Activated T-cell treated with anti-CD3 and anti-CD28 coated beads, Interleukin-2, amount 50 U/mL, for 1 hour (primary cell): Measurements from ENCODE around the gene ADCY3.

Experiments used
- DNase-seq: peaks from one replicate; pipeline ENCODE4 v3.0.0-alpha.2; 2020

ADCY3 gene

DNA sequence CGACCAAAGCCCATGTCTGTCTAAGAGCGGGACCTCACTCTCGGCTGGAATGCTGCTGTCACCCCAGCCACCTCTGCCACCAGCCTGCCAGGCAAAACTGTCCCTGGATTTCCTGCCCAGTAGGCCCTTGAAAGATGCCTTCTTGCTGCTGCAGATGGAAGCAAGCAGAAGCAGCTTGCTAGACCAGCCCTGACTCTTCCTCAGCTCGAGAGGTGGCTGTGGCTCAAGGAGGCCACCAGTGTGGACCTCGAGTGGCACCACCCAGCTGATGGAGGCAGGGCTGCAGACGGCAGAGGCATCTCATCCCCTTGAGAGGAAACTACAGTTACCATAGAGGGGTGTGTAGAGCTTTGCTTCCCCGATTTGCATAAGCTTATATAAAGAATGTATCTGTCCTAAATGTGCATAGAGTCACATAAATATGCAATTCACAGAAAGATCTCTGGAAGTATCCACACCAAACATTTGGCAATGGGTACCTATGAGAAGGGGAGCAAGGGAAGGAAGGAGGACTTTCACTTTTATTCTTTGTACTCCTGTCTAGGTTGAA, 20.6 kb downstream of the ADCY3 start:
- DNase-seq = no peak

- DNase-seq = no peak
These were observed 21.6 kb downstream of the ADCY3 start for GRCh38 chr2:24898122-24899109.

DNA sequence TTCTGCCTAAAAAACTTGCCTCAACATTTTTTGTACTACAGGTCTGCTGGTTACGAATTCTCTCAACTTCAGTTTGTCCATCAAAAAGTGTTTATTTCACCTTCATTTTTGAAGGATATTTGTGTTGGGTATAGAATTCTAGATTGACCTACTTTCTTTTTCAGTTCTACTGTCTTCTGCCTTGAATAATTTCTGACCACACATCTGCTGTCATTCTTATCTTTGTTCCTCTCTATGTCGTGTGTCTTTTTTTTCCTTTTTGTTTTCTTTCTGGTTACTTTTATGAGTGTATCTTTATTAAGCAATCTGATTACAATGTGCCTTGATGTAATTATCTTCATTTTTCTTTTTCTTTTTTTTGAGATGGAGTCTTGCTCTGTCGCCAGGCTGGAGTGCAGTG, 25.3 kb downstream of the ADCY3 start:
- no peak for DNase-seq

DNA sequence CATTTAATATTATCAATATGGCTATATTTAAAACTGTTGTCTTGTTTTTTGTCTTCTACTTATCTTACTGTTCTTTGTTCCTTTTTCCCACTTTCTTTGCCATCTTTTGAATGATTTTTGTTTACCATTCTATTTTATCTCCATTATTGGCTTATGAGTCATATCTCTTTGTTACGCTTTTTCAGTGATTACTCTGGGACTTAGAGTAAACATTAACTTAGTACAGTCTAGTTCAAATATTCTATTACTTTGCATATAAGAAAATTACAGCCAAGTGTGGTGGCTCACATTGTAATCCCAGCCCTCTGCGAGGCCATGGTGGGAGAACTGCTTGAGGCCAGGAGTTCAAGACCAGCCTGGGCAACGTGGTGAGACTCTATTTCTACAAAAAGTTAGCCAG, 26.1 kb downstream of the ADCY3 start:
- no peak for DNase-seq

- DNase-seq = no peak
These were observed 27.1 kb downstream of the ADCY3 start for GRCh38 chr2:24892928-24893327.

GRCh38 chr2:24891201-24891600, 28.8 kb downstream of the ADCY3 start:
- no peak for DNase-seq

DNA sequence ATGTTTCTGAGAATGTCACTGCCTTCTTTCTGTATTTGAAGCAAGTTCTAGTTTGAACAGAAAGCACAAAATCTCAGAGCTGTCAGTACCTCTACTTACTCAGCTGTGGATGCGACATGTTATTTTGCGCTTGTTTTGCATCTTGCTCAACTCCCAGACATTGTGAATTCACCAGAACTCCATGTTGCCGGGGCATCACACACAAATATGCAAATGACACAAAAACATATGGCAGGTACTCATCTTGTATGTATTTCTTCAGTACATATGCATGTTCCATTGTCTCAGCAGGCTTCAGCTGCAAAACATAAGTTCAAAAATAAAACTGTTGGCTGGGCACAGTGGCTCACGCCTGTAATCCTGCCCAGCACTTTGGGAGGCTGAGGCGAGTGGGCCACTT, 30.8 kb downstream of the ADCY3 start:
- DNase-seq = no peak

- no peak for DNase-seq
These were observed 31.9 kb downstream of the ADCY3 start for GRCh38 chr2:24888177-24888576.

- no peak for DNase-seq
These were observed 32.6 kb downstream of the ADCY3 start for GRCh38 chr2:24887307-24887874.

- DNase-seq = no peak
These were observed 33.2 kb downstream of the ADCY3 start for GRCh38 chr2:24886691-24887304.

- no peak for DNase-seq
These were observed 33.9 kb downstream of the ADCY3 start for GRCh38 chr2:24886126-24886501.

GRCh38 chr2:24885221-24886125, 34.6 kb downstream of the ADCY3 start:
- no peak for DNase-seq

- no peak for DNase-seq
These were observed 36.1 kb downstream of the ADCY3 start for GRCh38 chr2:24883946-24884345.

GRCh38 chr2:24881623-24882022, 38.4 kb downstream of the ADCY3 start:
- DNase-seq = no peak

- no peak for DNase-seq
These were observed 38.9 kb downstream of the ADCY3 start for GRCh38 chr2:24881158-24881557.

GRCh38 chr2:24878341-24878740, 41.7 kb downstream of the ADCY3 start:
- DNase-seq = no peak

DNA sequence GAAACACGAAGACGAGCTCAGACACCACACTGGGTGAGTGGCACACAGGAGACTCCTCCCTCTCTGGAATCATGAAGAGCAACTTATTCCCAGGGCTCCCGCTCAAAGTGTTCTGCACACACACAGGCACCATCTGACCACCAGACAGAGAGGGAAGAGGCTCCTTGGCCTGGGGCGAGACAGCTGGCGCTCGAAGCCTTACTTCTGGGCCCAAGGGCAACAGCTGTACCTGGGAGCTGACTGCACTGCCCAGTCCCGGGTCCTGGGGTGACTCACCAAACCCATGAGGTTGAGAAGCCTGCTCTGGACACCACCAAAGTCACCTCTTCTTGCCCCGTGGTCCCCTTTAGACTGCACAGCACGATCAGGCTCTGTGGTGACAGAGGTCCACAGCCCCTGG, 42.4 kb downstream of the ADCY3 start:
- no peak for DNase-seq

GRCh38 chr2:24877067-24877466, 43.0 kb downstream of the ADCY3 start:
- DNase-seq = no peak

DNA sequence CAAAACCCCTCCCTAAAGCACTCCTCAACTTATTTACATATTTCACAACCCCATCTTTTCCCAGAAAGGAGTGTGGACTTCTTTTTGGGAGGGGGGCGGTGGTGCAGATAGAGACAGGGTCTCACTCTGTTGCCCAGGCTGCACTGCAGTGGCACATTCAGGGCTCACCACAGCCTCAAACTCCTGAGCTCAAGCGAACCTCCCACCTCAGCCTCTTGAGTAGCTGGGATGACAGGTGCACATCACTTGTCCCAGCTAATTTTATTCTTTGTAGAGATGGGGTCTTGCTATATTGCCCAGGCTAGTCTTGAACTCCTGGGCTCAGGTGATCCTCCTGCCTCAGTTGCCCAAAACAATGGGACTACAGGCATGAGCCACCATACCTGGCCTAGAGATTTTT, 44.1 kb downstream of the ADCY3 start:
- DNase-seq = no peak

DNA sequence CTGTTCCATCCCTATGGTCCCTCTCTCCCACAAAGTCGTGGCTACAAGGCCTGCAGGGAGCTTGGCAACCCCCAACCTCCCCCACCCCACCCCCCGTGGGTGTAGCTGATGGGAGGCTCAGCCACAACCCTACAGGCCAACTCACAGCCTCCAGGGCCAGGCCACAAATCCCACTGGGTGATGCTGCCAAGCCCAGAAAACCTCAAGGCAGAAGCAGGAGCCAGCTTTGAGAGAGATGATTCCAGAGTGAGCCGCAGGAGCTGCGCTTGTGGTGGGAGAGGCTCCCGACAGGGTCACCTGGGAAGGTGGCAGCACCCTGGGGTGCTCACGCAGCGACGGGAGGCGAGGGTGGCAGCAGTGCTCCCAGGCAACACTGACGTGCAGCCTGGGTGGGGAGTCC, 44.8 kb downstream of the ADCY3 start:
- DNase-seq = no peak

DNA sequence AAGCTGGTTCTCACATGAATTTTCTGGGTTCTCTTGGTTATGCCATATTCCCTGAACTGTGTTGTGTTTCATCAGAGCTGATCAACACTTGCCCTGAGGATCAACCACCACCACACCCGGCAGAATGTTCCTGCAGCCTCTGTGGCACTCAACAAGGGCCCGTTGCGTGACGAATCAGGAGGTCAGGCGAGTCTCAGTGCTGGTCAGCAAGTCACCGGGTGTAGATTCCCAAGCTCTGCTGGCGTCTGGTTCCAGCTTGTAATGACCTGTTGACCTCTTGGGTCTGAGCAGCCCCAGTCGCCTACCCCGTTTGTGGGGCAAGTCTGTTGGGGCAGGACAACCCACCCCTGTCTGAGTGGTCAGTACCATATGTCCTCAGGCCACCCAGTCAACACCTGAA, 46.0 kb downstream of the ADCY3 start:
- DNase-seq = no peak

DNA sequence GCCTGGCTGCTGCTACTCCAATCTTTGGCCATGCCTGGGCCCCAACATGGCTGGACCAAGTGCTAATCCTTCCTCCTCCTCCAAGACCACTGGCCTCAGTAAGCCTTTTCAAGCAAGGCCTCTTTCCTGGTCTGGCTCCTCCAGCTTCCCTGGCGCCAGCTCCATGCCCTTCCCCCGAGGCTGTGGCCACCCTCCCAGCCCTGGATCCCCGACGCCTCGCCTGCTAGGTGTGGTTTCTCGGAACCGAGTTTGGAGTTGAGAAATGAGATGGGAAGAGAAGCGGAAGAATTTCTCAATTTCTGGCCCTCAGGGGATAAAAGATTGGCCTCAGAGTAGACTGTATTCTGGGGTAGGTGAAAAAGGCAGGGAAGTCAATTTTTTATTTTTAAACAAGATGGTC, 46.4 kb downstream of the ADCY3 start:
- DNase-seq = no peak
